Measurements from ENCODE around the gene STRN3.

GRCh38 chr14:31018057-31018645 is 8.0 kb downstream of the STRN3 start:
- TF ChIP-seq GATA2 (IDR thresholded peaks at IDR 0.05; ENCODE audit: low read depth, low read length): no peak
- no peak for TF ChIP-seq GATA3 (IDR thresholded peaks at IDR 0.05; ENCODE audit: low read depth, low read length)
